Ectodermal cell (in vitro differentiated cells): Measurements from ENCODE around the gene STPG1.

Experiments
- H3K27ac ChIP-seq: 2 replicates; pipeline ENCODE4 v1.7.0; 2013; ENCODE audit warnings: mild to moderate bottlenecking, low read depth, low read length; ENCODE audit not compliant: insufficient read depth, poor library complexity, severe bottlenecking
- H3K27me3 ChIP-seq: 2 replicates; pipeline ENCODE4 v1.7.0; 2013; ENCODE audit warnings: mild to moderate bottlenecking, low read length; ENCODE audit not compliant: insufficient read depth, control insufficient read depth, poor library complexity, severe bottlenecking
- H3K36me3 ChIP-seq: one replicate; pipeline ENCODE4 v1.7.0; 2013; ENCODE audit warnings: low read length; ENCODE audit not compliant: control insufficient read depth, insufficient read depth
- H3K4me1 ChIP-seq: one replicate; pipeline ENCODE4 v1.7.0; 2013; ENCODE audit warnings: low read length; ENCODE audit not compliant: control insufficient read depth, insufficient read depth
- H3K4me3 ChIP-seq: 2 replicates; pipeline ENCODE4 v1.7.0; 2013; ENCODE audit warnings: low read depth, low read length, control low read depth; ENCODE audit not compliant: insufficient read depth
- H3K9me3 ChIP-seq: 2 replicates; pipeline ENCODE4 v1.7.0; 2013; ENCODE audit warnings: mild to moderate bottlenecking, low read length, moderate library complexity; ENCODE audit not compliant: control insufficient read depth
- WGBS, 2 experiments: methylation state at CpG; one replicate each; pipeline ENCODE4 v1.1.7; 2013; ENCODE audit warnings: missing lambda C conversion rate in 2 of 2; 5-methylcytosine and 5-hydroxymethylcytosine counted together

Gene STPG1

DNA sequence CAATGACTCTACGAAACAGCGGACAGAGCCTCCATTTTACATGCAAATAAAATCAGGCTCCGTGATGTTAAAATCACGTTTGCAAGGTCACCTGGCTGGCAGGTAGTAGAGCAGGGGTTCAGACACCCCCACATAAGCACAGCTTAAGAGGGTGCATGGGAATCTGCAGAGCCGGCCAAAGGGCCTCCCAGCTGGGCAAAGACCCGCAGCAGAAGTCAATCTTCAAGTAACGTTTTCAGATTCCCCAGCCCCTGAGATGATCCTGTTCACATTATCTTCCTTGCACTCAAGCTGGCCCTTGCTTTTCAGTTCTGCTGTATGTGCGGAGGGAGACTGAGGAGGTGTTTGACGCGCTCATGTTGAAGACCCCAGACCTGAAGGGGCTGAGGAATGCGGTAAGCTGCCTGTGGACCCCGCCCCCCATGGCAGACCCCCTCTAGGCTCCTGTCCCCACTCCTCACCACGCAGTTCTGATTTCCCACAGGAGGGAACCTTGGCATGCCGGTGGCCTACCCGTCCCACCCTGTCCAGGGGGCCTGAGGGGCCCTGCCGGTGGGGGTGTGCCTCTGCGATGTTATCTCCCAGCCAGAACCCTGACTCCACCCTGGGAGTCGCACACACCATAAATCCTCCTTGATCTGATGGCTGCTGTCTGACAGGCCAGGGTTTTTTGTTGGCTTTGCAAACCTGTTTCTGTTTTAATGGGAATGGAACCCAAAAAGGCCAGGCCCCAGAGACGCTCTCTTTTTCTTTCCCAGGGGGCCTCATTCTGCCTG, 66.2 kb downstream of the STPG1 start:
- Histone ChIP-seq H3K9me3 (no peaks in the 10 kb centered on the region), H3K36me3 (no peaks in the 10 kb centered on the region), H3K4me3 (no peak overlapping the region), H3K27ac (no peak overlapping the region), H3K27me3 (no peaks in the 10 kb centered on the region), H3K4me1 (no peaks in the 10 kb centered on the region)
- 89% methylated on average over 19 of the region's 19 CpGs for WGBS, 2 experiments

DNA sequence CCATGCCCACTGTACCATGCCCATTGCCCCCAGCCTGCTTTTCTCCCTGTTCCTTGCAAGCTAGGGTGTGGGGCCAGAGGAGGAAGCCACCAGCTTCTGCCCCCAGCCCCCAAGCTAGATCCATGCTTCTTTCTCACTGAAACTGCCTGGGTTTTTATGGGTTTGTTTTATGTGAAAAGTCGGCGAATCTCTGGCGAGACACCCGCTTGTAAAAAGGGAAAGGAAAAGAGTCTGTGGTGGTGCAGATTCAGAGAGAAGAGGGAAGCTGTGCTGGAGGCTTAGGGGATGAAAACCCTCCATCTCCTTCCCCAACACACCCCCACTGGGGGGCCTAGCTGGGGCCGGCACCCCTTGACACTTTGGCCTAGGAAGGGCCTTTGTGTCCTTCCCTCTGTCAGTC, 68.2 kb downstream of the STPG1 start:
- Histone ChIP-seq H3K27ac (no peak overlapping the region), H3K4me1 (peaks cover 6% of the 10 kb centered on the region), H3K9me3 (no peaks in the 10 kb centered on the region), H3K4me3 (no peak overlapping the region), H3K36me3 (no peaks in the 10 kb centered on the region), H3K27me3 (no peaks in the 10 kb centered on the region)
- 82 to 97% methylated on average over 5 of the region's 5 CpGs for WGBS, 2 experiments

- WGBS, 2 experiments: 92 to 93% methylated on average over 8 of the region's 8 CpGs
- H3K36me3 ChIP-seq: no peaks in the 10 kb centered on the region
- peaks cover 6% of the 10 kb centered on the region for H3K4me1 ChIP-seq
- no peak overlapping the region for H3K4me3 ChIP-seq
- no peaks in the 10 kb centered on the region for H3K27me3 ChIP-seq
- H3K27ac ChIP-seq: no peak overlapping the region
- H3K9me3 ChIP-seq: no peaks in the 10 kb centered on the region
Measured at GRCh38 chr1:24344090-24344742, 69.4 kb downstream of the STPG1 start.

- H3K9me3 ChIP-seq: no peaks in the 10 kb centered on the region
- no peak overlapping the region for H3K27ac ChIP-seq
- H3K4me1 ChIP-seq: peaks cover 6% of the 10 kb centered on the region
- no peak overlapping the region for H3K4me3 ChIP-seq
- 88% methylated on average over 13 of the region's 13 CpGs for WGBS, 2 experiments
- no peaks in the 10 kb centered on the region for H3K27me3 ChIP-seq
- H3K36me3 ChIP-seq: no peaks in the 10 kb centered on the region
Measured at GRCh38 chr1:24343412-24344089, 70.0 kb downstream of the STPG1 start.

GRCh38 chr1:24341260-24341659, 72.3 kb downstream of the STPG1 start:
- Histone ChIP-seq H3K4me3 (no peak overlapping the region), H3K27ac (no peak overlapping the region), H3K4me1 (peaks cover 6% of the 10 kb centered on the region), H3K9me3 (no peaks in the 10 kb centered on the region), H3K27me3 (no peaks in the 10 kb centered on the region), H3K36me3 (no peaks in the 10 kb centered on the region)
- WGBS, 2 experiments: 50 to 53% methylated on average over 8 of the region's 8 CpGs

GRCh38 chr1:24340770-24341169, 72.8 kb downstream of the STPG1 start:
- 64 to 71% methylated on average over 8 of the region's 8 CpGs for WGBS, 2 experiments
- no peaks in the 10 kb centered on the region for H3K27me3 ChIP-seq
- H3K4me1 ChIP-seq: peaks cover 6% of the 10 kb centered on the region
- H3K36me3 ChIP-seq: no peaks in the 10 kb centered on the region
- H3K27ac ChIP-seq: no peak overlapping the region
- H3K9me3 ChIP-seq: no peaks in the 10 kb centered on the region
- H3K4me3 ChIP-seq: no peak overlapping the region

DNA sequence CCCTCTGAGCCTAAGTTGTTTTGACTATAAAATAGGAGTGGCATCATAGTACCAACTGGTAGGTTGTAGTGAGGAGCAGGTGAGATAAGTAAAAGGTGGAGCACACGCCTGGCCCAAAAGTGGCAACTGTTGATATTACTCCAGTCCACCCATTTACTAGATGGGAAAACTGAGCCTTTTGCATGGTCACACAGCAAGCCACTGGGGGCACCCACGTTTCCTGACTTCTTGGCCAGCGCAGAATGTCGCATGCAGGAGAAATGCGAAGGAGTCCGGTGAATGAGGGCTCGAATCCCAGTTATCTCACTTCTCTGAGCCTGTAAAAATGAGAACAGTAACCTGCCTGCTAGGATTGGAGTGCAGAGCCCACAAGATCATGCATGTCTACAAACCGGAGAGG, 73.6 kb downstream of the STPG1 start:
- 93 to 94% methylated on average over 8 of the region's 8 CpGs for WGBS, 2 experiments
- H3K27ac ChIP-seq: no peak overlapping the region
- no peaks in the 10 kb centered on the region for H3K36me3 ChIP-seq

GRCh38 chr1:24338447-24338846, 75.1 kb downstream of the STPG1 start:
- no peaks in the 10 kb centered on the region for H3K9me3 ChIP-seq
- no peaks in the 10 kb centered on the region for H3K27me3 ChIP-seq
- H3K36me3 ChIP-seq: no peaks in the 10 kb centered on the region
- H3K4me1 ChIP-seq: peaks cover 11% of the 10 kb centered on the region
- no peak overlapping the region for H3K4me3 ChIP-seq
- 75 to 80% methylated on average over 5 of the region's 5 CpGs for WGBS, 2 experiments
- no peak overlapping the region for H3K27ac ChIP-seq

More for the DNA sequence above, 73.6 kb downstream of the STPG1 start:
- H3K4me3 ChIP-seq: no peak overlapping the region
- H3K27me3 ChIP-seq: no peaks in the 10 kb centered on the region
- H3K4me1 ChIP-seq: peaks cover 9% of the 10 kb centered on the region
- no peaks in the 10 kb centered on the region for H3K9me3 ChIP-seq

DNA sequence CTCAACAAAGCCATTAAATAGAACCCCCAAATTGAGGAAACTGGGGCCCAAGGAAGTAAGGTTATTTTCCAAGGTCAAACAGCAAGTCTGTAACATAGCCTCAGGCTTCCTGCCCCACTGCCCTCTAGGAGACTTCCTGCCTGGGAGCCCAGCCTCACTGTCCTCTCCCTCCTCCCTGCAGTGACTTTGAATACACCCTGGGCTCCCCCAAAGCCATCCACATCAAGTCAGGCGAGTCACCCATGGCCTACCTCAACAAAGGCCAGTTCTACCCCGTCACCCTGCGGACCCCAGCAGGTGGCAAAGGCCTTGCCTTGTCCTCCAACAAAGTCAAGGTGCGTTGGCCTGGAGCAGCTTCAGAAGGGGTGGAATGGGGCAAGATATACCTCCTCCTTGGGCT, 76.1 kb downstream of the STPG1 start:
- no peaks in the 10 kb centered on the region for H3K27me3 ChIP-seq
- H3K4me1 ChIP-seq: peaks cover 11% of the 10 kb centered on the region
- no peak overlapping the region for H3K4me3 ChIP-seq
- 86 to 88% methylated on average over 4 of the region's 4 CpGs for WGBS, 2 experiments
- no peaks in the 10 kb centered on the region for H3K36me3 ChIP-seq
- H3K27ac ChIP-seq: no peak overlapping the region
- H3K9me3 ChIP-seq: no peaks in the 10 kb centered on the region

DNA sequence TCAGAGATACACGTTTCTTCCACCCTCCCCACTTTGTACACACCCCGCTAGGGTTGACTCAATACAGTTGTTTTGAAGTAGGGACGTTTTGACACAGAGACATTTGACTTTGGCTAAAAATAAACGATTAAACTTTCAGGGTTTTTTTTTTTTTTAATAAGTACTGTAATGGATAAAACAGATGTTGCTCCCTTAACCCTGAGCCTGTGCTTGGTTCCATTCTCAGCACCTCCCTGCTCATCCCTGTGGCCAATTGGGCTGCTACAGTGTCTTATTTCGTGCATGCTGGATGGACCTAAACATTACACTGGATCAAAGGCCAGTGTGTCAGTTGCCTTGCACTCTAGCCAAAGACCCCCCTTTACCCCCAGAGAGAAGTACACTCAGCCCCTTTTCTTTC, 77.5 kb downstream of the STPG1 start:
- 89 to 92% methylated on average over 5 of the region's 5 CpGs for WGBS, 2 experiments
- Histone ChIP-seq H3K9me3 (no peaks in the 10 kb centered on the region), H3K27me3 (no peaks in the 10 kb centered on the region), H3K4me3 (no peak overlapping the region), H3K36me3 (no peaks in the 10 kb centered on the region), H3K27ac (no peak overlapping the region), H3K4me1 (peaks cover 9% of the 10 kb centered on the region)
